GM19397 (cell line): ENCODE results near the gene PRTFDC1.

ENCODE experiments used
- ATAC-seq: cut with Tn5 transposase; IDR thresholded peaks from one replicate; pipeline ENCODE4 v1.9.1; 2021; ENCODE audit warnings: mild to moderate bottlenecking, moderate library complexity; ENCODE audit not compliant: unreplicated experiment

The PRTFDC1 gene

GRCh38 chr10:24804956-24805355, 147.4 kb downstream of the PRTFDC1 start:
- ATAC-seq = no peak

GRCh38 chr10:24804392-24804791, 148.0 kb downstream of the PRTFDC1 start:
- ATAC-seq = no peak

GRCh38 chr10:24802378-24802777, 150.0 kb downstream of the PRTFDC1 start:
- ATAC-seq = no peak

- ATAC-seq = no peak
Measured at GRCh38 chr10:24800861-24801260, 151.5 kb downstream of the PRTFDC1 start.
